ENCODE measurements around the gene SMARCD3. TPM values are rescaled to one million over a fixed set of nuclear protein-coding genes. Genes with fewer than 3 reads are reported as not detected.

Gene SMARCD3
- total and polyA plus RNA-seq, 2 of the 8 experiments (the other 6 are each of a cell fraction or from before 2014, with no cell fraction given): 3.0 to 5.6 TPM

DNA sequence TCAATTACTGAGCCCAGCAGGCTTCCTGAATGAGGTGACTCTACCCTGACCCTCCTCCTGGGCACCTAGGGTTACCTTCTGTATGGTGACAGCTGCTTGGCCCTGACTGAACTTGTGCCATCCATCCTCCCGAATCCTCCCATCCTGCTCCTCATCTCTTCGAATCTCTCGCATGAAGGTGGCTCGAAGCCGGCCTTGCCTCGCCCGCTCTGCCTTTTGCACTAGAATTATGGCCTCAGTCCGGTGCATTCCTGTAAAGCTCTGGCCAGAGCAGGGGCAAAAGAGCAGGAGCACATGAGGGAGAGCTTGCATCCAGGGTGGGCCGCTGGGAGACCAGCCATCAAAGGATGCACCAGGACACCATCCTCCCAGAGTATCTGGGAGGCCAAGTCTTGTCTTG lies 45.7 kb downstream of the SMARCD3 start:
- Histone ChIP-seq H2BK120ac (replicated peaks; ENCODE audit: low read depth, low read length) (no peak overlapping the region), H2AFZ (ENCODE audit: low read length) (no peak overlapping the region), H4K8ac (ENCODE audit: extremely low read depth, insufficient read depth, low read length) (no peak overlapping the region), H3K18ac (ENCODE audit: extremely low read depth, low read length) (no peak overlapping the region; the same call in 1 of the 2 replicates), H2BK12ac (ENCODE audit: low read depth, low read length) (no peak overlapping the region), H3K79me1 (ENCODE audit: low read depth, low read length) (no peaks in the 10 kb centered on the region), H2AK5ac (ENCODE audit: low read depth, low read length) (no peak overlapping the region), H3K4me3 (ENCODE audit: extremely low read depth in 1 of 4, insufficient read depth in 2 of 4, low read depth in 3 of 4, low read length in 4 of 4) (no peak overlapping the region), H3K27ac (ENCODE audit: low read depth, low read length) (no peak overlapping the region), H3K9me3 (ENCODE audit: insufficient read depth in 2 of 2, low read depth in 1 of 2, low read length in 1 of 2) (no peaks in the 10 kb centered on the region), H4K91ac (replicated peaks; ENCODE audit: insufficient read length, low read length) (no peak overlapping the region), H3K14ac (ENCODE audit: insufficient read length) (no peak overlapping the region), H3K23ac (ENCODE audit: insufficient read length) (no peak overlapping the region), H4K5ac (ENCODE audit: insufficient read length, low read depth, low read length) (no peak overlapping the region), H3K36me3 (ENCODE audit: control insufficient read depth in 2 of 4, insufficient read depth in 4 of 4, low read length in 3 of 4) (no peaks in the 10 kb centered on the region), H2BK20ac (ENCODE audit: low read length) (no peak overlapping the region), H3K4me2 (ENCODE audit: insufficient read depth in 1 of 2, low read depth in 2 of 2, low read length in 2 of 2) (no peak overlapping the region), H3K4me1 (replicated peaks in 1 of 4; ENCODE audit: control insufficient read depth in 3 of 4, insufficient read depth in 4 of 4, low read length in 3 of 4) (peaks cover 0 to 9% (median 1%) of the 10 kb centered on the region in 4 experiments; a peak in 3 of 7 replicates), H3K4ac (replicated peaks; ENCODE audit: insufficient read length, low read depth, low read length) (no peak overlapping the region), H2BK5ac (ENCODE audit: low read depth, low read length) (no peak overlapping the region), H3K27me3 (replicated peaks in 1 of 4; ENCODE audit: control insufficient read depth in 3 of 4, extremely low read depth in 1 of 4, insufficient read depth in 3 of 4, low read length in 3 of 4) (peaks cover 0 to 3% (median 1%) of the 10 kb centered on the region in 4 experiments; a peak in 2 of 7 replicates), H4K20me1 (replicated peaks in 1 of 2; ENCODE audit: control insufficient read depth in 1 of 2, insufficient read depth in 2 of 2, low read length in 2 of 2) (no peaks in the 10 kb centered on the region), H3K23me2 (ENCODE audit: low read depth, low read length) (peaks cover 5% of the 10 kb centered on the region; the same call in 1 of the 2 replicates), H3K56ac (replicated peaks; ENCODE audit: insufficient read length, low read depth, low read length) (no peak overlapping the region), H3K79me2 (ENCODE audit: control insufficient read depth in 1 of 2, insufficient read depth in 2 of 2, low read length in 2 of 2) (no peaks in the 10 kb centered on the region), H3K9ac (replicated peaks in 1 of 4; ENCODE audit: extremely low read depth in 1 of 4, low read depth in 3 of 4, low read length in 3 of 4) (no peak overlapping the region), H2BK15ac (ENCODE audit: low read length) (no peak overlapping the region)
- CTCF ChIA-PET (ENCODE audit: partially characterized antibody): no interaction called here
- FAIRE-seq: no peak
- no peak for DNase-seq (ENCODE audit: low read depth in 1 of 2, low spot score in 2 of 2)
- POLR2A ChIA-PET (ENCODE audit: partially characterized antibody): no interaction called here
- 94% methylated on average over 9 of the region's 9 CpGs; no CpG with 5 or more reads in 1 of the 2 experiments for WGBS, 2 experiments (ENCODE audit: extremely low coverage in 1 of 2, insufficient coverage in 1 of 2, insufficient read length in 1 of 2, insufficient replicate concordance in 2 of 2, low coverage in 1 of 2, low lambda C conversion rate in 2 of 2, missing lambda C conversion rate in 1 of 2)
- TF ChIP-seq POLR2A (IDR thresholded peaks at IDR 0.05; ENCODE audit: control extremely low read depth in 1 of 2, low read depth in 2 of 2, low read length in 2 of 2) (no peak), RXRA (IDR thresholded peaks at IDR 0.05; ENCODE audit: insufficient read depth, low read depth, low read length) (no peak), KDM5A (IDR thresholded peaks at IDR 0.05; ENCODE audit: low read length) (no peak), RBBP5 (IDR thresholded peaks at IDR 0.05; ENCODE audit: borderline replicate concordance, low read depth, low read length) (no peak), RAD21 (IDR thresholded peaks at IDR 0.05 in 1 of 2, conservative IDR thresholded peaks at IDR 0.05 in 1 of 2; ENCODE audit: low read depth in 2 of 2, low read length in 2 of 2) (no peak), GTF2F1 (IDR thresholded peaks at IDR 0.05; ENCODE audit: borderline replicate concordance, low read depth, low read length) (no peak)

Measured in H1 (cell line).